Measurements from ENCODE around the gene RNF38. TPM values are rescaled to one million over a fixed set of nuclear protein-coding genes. Genes with fewer than 3 reads are reported as not detected.

Gene RNF38
- total RNA-seq, 4 donors from 2014 or later = 18.2 to 79.2 (median 30.6) TPM

DNA sequence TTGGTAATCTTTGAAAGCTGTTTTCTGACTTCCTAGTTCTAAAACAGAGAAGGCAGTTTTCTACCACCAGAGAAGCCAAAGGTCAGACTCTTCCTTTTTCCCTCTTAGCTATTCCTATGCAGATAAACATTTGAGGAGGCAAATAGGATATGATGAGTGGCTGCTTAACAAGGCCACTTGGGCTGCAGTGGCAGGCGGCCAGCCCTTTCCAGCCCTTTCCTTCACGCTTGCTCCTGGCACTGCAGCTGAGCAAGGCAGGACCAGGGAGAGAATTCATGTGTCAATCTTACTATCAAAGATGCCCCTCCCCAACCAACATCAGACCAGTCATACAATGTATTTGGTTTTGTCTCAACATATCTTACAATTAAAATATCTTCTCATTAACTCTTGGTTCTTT lies 36.8 kb upstream of the RNF38 start:
- H3K4me3 ChIP-seq = no peak overlapping the region
- no peaks in the 10 kb centered on the region for H3K36me3 ChIP-seq
- DNase-seq = no peak

DNA sequence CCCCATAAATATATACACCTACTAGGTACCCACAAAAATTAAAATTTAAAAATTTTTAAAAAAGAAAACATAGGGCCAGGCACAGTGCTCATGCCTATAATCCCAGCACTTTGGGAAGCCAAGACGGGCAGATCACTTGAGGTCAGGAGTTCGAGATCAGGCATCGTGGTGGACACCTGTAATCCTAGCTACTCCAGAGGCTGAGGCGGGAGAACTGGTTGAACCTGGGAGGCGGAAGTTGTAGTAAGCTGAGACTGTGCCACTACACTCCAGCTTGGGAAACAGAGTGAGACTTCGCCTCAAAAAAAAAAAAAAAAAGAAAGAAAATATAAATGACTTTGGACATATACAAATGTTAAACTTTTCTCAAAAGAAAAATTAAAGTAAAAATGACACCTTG lies 33.3 kb upstream of the RNF38 start:
- Histone ChIP-seq H3K4me3 (no peak overlapping the region), H3K27me3 (no peaks in the 10 kb centered on the region), H3K36me3 (no peaks in the 10 kb centered on the region), H3K27ac (no peak overlapping the region), H3K9me3 (no peaks in the 10 kb centered on the region), H3K4me1 (peaks cover 0 to 4% of the 10 kb centered on the region in 2 donors)
- TF ChIP-seq, protein P1, sequence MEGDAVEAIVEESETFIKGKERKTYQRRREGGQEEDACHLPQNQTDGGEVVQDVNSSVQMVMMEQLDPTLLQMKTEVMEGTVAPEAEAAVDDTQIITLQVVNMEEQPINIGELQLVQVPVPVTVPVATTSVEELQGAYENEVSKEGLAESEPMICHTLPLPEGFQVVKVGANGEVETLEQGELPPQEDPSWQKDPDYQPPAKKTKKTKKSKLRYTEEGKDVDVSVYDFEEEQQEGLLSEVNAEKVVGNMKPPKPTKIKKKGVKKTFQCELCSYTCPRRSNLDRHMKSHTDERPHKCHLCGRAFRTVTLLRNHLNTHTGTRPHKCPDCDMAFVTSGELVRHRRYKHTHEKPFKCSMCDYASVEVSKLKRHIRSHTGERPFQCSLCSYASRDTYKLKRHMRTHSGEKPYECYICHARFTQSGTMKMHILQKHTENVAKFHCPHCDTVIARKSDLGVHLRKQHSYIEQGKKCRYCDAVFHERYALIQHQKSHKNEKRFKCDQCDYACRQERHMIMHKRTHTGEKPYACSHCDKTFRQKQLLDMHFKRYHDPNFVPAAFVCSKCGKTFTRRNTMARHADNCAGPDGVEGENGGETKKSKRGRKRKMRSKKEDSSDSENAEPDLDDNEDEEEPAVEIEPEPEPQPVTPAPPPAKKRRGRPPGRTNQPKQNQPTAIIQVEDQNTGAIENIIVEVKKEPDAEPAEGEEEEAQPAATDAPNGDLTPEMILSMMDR (IDR thresholded peaks at IDR 0.05) = no peak
- TF ChIP-seq POLR2A (IDR thresholded peaks at IDR 0.05) = no peak
- no peak for DNase-seq
- intact Hi-C loops (cut with DNase I; ENCODE audit: low total_unique reads) = no loop called here

More for the DNA sequence above, 36.8 kb upstream of the RNF38 start:
- TF ChIP-seq, protein P1 (IDR thresholded peaks at IDR 0.05) = no peak
- no peak for TF ChIP-seq POLR2A (IDR thresholded peaks at IDR 0.05)
- intact Hi-C loops (cut with DNase I; ENCODE audit: low total_unique reads) = no loop called here
- Histone ChIP-seq H3K9me3 (no peaks in the 10 kb centered on the region), H3K27ac (no peak overlapping the region), H3K27me3 (no peaks in the 10 kb centered on the region), H3K4me1 (peaks cover 0 to 4% of the 10 kb centered on the region in 2 donors)

- no peak for DNase-seq
- Histone ChIP-seq H3K27ac (no peak overlapping the region), H3K36me3 (no peaks in the 10 kb centered on the region), H3K9me3 (no peaks in the 10 kb centered on the region), H3K4me1 (peaks cover 0 to 4% of the 10 kb centered on the region in 2 donors), H3K4me3 (no peak overlapping the region), H3K27me3 (no peaks in the 10 kb centered on the region)
- intact Hi-C loops (cut with DNase I; ENCODE audit: low total_unique reads) = no loop called here
- TF ChIP-seq, protein P1 (IDR thresholded peaks at IDR 0.05) = no peak
- TF ChIP-seq POLR2A (IDR thresholded peaks at IDR 0.05) = no peak
Observed at GRCh38 chr9:36431078-36431477, 31.0 kb upstream of the RNF38 start.

GRCh38 chr9:36426945-36427344 lies 26.9 kb upstream of the RNF38 start:
- H3K36me3 ChIP-seq = no peaks in the 10 kb centered on the region
- H3K4me1 ChIP-seq = no peaks in the 10 kb centered on the region
- DNase-seq = no peak
- intact Hi-C loops (cut with DNase I; ENCODE audit: low total_unique reads) = no loop called here
- no peak overlapping the region for H3K27ac ChIP-seq
- H3K9me3 ChIP-seq = no peaks in the 10 kb centered on the region
- no peak for TF ChIP-seq POLR2A (IDR thresholded peaks at IDR 0.05)
- TF ChIP-seq, protein P1 (IDR thresholded peaks at IDR 0.05) = no peak
- no peaks in the 10 kb centered on the region for H3K27me3 ChIP-seq
- H3K4me3 ChIP-seq = no peak overlapping the region

GRCh38 chr9:36426348-36426747 lies 26.3 kb upstream of the RNF38 start:
- H3K27ac ChIP-seq = no peak overlapping the region
- H3K27me3 ChIP-seq = no peaks in the 10 kb centered on the region
- H3K36me3 ChIP-seq = no peaks in the 10 kb centered on the region
- H3K4me1 ChIP-seq = no peaks in the 10 kb centered on the region
- TF ChIP-seq, protein P1 (IDR thresholded peaks at IDR 0.05) = no peak
- no peak for TF ChIP-seq POLR2A (IDR thresholded peaks at IDR 0.05)
- no peak overlapping the region for H3K4me3 ChIP-seq
- H3K9me3 ChIP-seq = no peaks in the 10 kb centered on the region
- intact Hi-C loops (cut with DNase I; ENCODE audit: low total_unique reads) = no loop called here
- no peak for DNase-seq

All from uterus (tissue), 4 donors.